Astrocyte (in vitro differentiated cells and primary cell): ENCODE data around the gene DLGAP5. TPM values are rescaled to one million over a fixed set of nuclear protein-coding genes. Genes with fewer than 3 reads are reported as not detected.

Experiments
- DNase-seq: peaks from one replicate; pipeline ENCODE4 v3.0.0-alpha.2; 2010; ENCODE audit warnings: low read depth
- FAIRE-seq: peaks from 2 replicates; lab custom pipeline; 2011; peaks lifted over from hg19 to GRCh38; lab: Jason Lieb, UNC
- H2AFZ ChIP-seq: 2 replicates; pipeline ENCODE4 v1.6.0; 2012; ENCODE audit warnings: low read depth, low read length, inconsistent platforms
- H3K27ac ChIP-seq: 2 replicates; pipeline ENCODE4 v1.5.1; 2011; ENCODE audit warnings: low read depth, low read length, inconsistent platforms
- H3K27me3 ChIP-seq: 2 replicates; pipeline ENCODE4 v1.6.0; 2011; ENCODE audit warnings: low read length, inconsistent platforms; ENCODE audit not compliant: insufficient read depth
- H3K36me3 ChIP-seq: 2 replicates; pipeline ENCODE4 v1.5.1; 2011; ENCODE audit warnings: low read length, inconsistent platforms; ENCODE audit not compliant: insufficient read depth
- H3K4me1 ChIP-seq: 2 replicates; pipeline ENCODE4 v1.5.1; 2011; ENCODE audit warnings: low read length, inconsistent platforms; ENCODE audit not compliant: insufficient read depth
- H3K4me2 ChIP-seq: 2 replicates; pipeline ENCODE4 v1.6.0; 2012; ENCODE audit warnings: low read length, inconsistent platforms
- H3K4me3 ChIP-seq: 2 replicates; pipeline ENCODE4 v1.5.1; 2011; ENCODE audit warnings: low read depth, mild to moderate bottlenecking, low read length, inconsistent platforms; ENCODE audit not compliant: insufficient read depth
- H3K79me2 ChIP-seq: 2 replicates; pipeline ENCODE4 v1.6.0; 2012; ENCODE audit warnings: mild to moderate bottlenecking, low read length, inconsistent platforms; ENCODE audit not compliant: insufficient read depth
- H3K9ac ChIP-seq: 2 replicates; pipeline ENCODE4 v1.6.0; 2012; ENCODE audit warnings: mild to moderate bottlenecking, low read length, inconsistent platforms
- H3K9me3 ChIP-seq: 2 replicates; pipeline ENCODE4 v1.5.1; 2012; ENCODE audit warnings: low read depth, mild to moderate bottlenecking, low read length, inconsistent platforms; ENCODE audit not compliant: insufficient read depth
- H4K20me1 ChIP-seq: 2 replicates; pipeline ENCODE4 v1.6.0; 2012; ENCODE audit warnings: low read length, inconsistent platforms; ENCODE audit not compliant: insufficient read depth
- H3K27ac Mint-ChIP-seq: one replicate; pipeline ENCODE4 v1.8.0; 2021; ENCODE audit warnings: mild to moderate bottlenecking, mixed read lengths; ENCODE audit not compliant: unreplicated experiment
- H3K27me3 Mint-ChIP-seq: one replicate; pipeline ENCODE4 v1.8.0; 2021; ENCODE audit warnings: low read depth, mixed read lengths; ENCODE audit not compliant: unreplicated experiment
- H3K36me3 Mint-ChIP-seq: one replicate; pipeline ENCODE4 v1.8.0; 2021; ENCODE audit warnings: low read depth, mixed read lengths; ENCODE audit not compliant: unreplicated experiment
- H3K4me1 Mint-ChIP-seq: one replicate; pipeline ENCODE4 v1.8.0; 2021; ENCODE audit warnings: low read depth, mixed read lengths; ENCODE audit not compliant: unreplicated experiment
- H3K4me3 Mint-ChIP-seq: one replicate; pipeline ENCODE4 v1.8.0; 2021; ENCODE audit warnings: mild to moderate bottlenecking, moderate library complexity, mixed read lengths; ENCODE audit not compliant: unreplicated experiment
- H3K9me3 Mint-ChIP-seq: one replicate; pipeline ENCODE4 v1.8.0; 2021; ENCODE audit warnings: mild to moderate bottlenecking, mixed read lengths; ENCODE audit not compliant: unreplicated experiment
- CTCF ChIP-seq: IDR thresholded peaks from 2 replicates; pipeline ENCODE4 v1.5.1; 2011; ENCODE audit warnings: low read depth, mild to moderate bottlenecking, inconsistent platforms, low read length, moderate library complexity; ENCODE audit not compliant: insufficient read depth
- EZH2 ChIP-seq: IDR thresholded peaks from 2 replicates; pipeline ENCODE4 v1.6.1; 2012; ENCODE audit warnings: mild to moderate bottlenecking, low read length, inconsistent platforms; ENCODE audit not compliant: insufficient read depth
- total RNA-seq: library from RNA; stranded (reverse); gene quantifications from 2 replicates; pipeline ENCODE4 v1.2.1, GENCODE V29; 2021

The DLGAP5 gene
- total RNA-seq, 1 donor from 2014 or later = 5.4 TPM

GRCh38 chr14:55102141-55102621 lies 89.2 kb downstream of the DLGAP5 start:
- Histone ChIP-seq H2AFZ (peak overlapping the region; percentile 54), H3K27me3 (no peaks in the 10 kb centered on the region), H3K27ac (peak overlapping the region; percentile 97), H3K79me2 (no peaks in the 10 kb centered on the region), H3K4me3 (peak overlapping the region; percentile 34), H4K20me1 (no peaks in the 10 kb centered on the region), H3K36me3 (no peaks in the 10 kb centered on the region), H3K4me2 (peak overlapping the region; percentile 77), H3K9ac (peak overlapping the region; percentile 82), H3K9me3 (peaks cover 8% of the 10 kb centered on the region), H3K4me1 (peaks cover 26% of the 10 kb centered on the region)
- Mint-ChIP-seq H3K36me3 (no peaks in the 10 kb centered on the region), H3K27me3 (no peaks in the 10 kb centered on the region), H3K4me1 (peaks cover 28% of the 10 kb centered on the region), H3K9me3 (peaks cover 12% of the 10 kb centered on the region), H3K4me3 (peak overlapping the region; percentile 55), H3K27ac (peak overlapping the region; percentile 99)
- TF ChIP-seq EZH2 (no peak), CTCF (no peak)
- FAIRE-seq = no peak
- DNase-seq = peak; percentile 98

GRCh38 chr14:55101698-55102097 lies 89.7 kb downstream of the DLGAP5 start:
- Histone ChIP-seq H4K20me1 (no peaks in the 10 kb centered on the region), H3K79me2 (no peaks in the 10 kb centered on the region), H3K27ac (peak overlapping the region; percentile 97), H3K4me2 (no peak overlapping the region), H3K9ac (no peak overlapping the region), H2AFZ (peak overlapping the region; percentile 54), H3K4me1 (peaks cover 25% of the 10 kb centered on the region), H3K36me3 (no peaks in the 10 kb centered on the region), H3K9me3 (peaks cover 8% of the 10 kb centered on the region), H3K27me3 (no peaks in the 10 kb centered on the region), H3K4me3 (no peak overlapping the region)
- no peaks in the 10 kb centered on the region for H3K36me3 Mint-ChIP-seq
- H3K9me3 Mint-ChIP-seq = peaks cover 12% of the 10 kb centered on the region
- no peak overlapping the region for H3K27ac Mint-ChIP-seq
- H3K4me1 Mint-ChIP-seq = peaks cover 28% of the 10 kb centered on the region
- no peaks in the 10 kb centered on the region for H3K27me3 Mint-ChIP-seq
- TF ChIP-seq CTCF (no peak), EZH2 (no peak)
- DNase-seq (no peak), FAIRE-seq (no peak)
- H3K4me3 Mint-ChIP-seq = no peak overlapping the region

- Histone ChIP-seq H3K27ac (no peak overlapping the region), H3K9me3 (peaks cover 8% of the 10 kb centered on the region), H3K27me3 (no peaks in the 10 kb centered on the region), H4K20me1 (no peaks in the 10 kb centered on the region), H3K4me2 (no peak overlapping the region), H3K9ac (no peak overlapping the region), H2AFZ (no peak overlapping the region), H3K4me3 (no peak overlapping the region), H3K4me1 (peaks cover 29% of the 10 kb centered on the region), H3K36me3 (no peaks in the 10 kb centered on the region), H3K79me2 (no peaks in the 10 kb centered on the region)
- DNase-seq (no peak), FAIRE-seq (no peak)
- Mint-ChIP-seq H3K9me3 (peaks cover 8% of the 10 kb centered on the region), H3K36me3 (no peaks in the 10 kb centered on the region), H3K27me3 (no peaks in the 10 kb centered on the region), H3K27ac (no peak overlapping the region), H3K4me3 (no peak overlapping the region), H3K4me1 (peaks cover 28% of the 10 kb centered on the region)
- TF ChIP-seq EZH2 (no peak), CTCF (no peak)
These were observed 91.6 kb downstream of the DLGAP5 start for GRCh38 chr14:55099756-55100155.
